ENCODE measurements around the gene SDC4. TPM values are rescaled to one million over a fixed set of nuclear protein-coding genes. Genes with fewer than 3 reads are reported as not detected.

The SDC4 gene
- polyA plus RNA-seq, 1 of the 3 experiments (the other 2 are of a cell fraction) = 131 TPM

- ChIA-PET POLR2A (no interaction called here), CTCF (interaction anchor here (0.8 to 8.1 kb wide), 6 partner anchors 8 to 466 kb away, joined by 3 to 100 read pairs (median 5); no protein-coding TSS in a partner anchor)
- Histone ChIP-seq H3K36me3 (replicated peaks in 1 of 2; ENCODE audit: control insufficient read depth in 1 of 2, insufficient read depth in 2 of 2, low read length in 1 of 2) (no peaks in the 10 kb centered on the region), H2AFZ (ENCODE audit: low read depth) (no peak overlapping the region), H3K4me3 (ENCODE audit: low read depth in 2 of 2, low read length in 1 of 2) (no peak overlapping the region), H4K20me1 (ENCODE audit: insufficient read depth) (no peaks in the 10 kb centered on the region), H3K79me2 (ENCODE audit: insufficient read depth) (no peaks in the 10 kb centered on the region), H3K4me2 (no peak overlapping the region), H3F3A (replicated peaks; ENCODE audit: insufficient read depth) (no peaks in the 10 kb centered on the region), H3K9me2 (no peaks in the 10 kb centered on the region), H3K27ac (ENCODE audit: low read depth in 2 of 2, low read length in 1 of 2) (no peak overlapping the region), H3K27me3 (ENCODE audit: insufficient read depth) (no peaks in the 10 kb centered on the region; the same call in 1 of the 2 replicates), H3K9me3 (no peaks in the 10 kb centered on the region), H3K4me1 (ENCODE audit: control insufficient read depth in 1 of 2, insufficient read depth in 2 of 2, low read depth in 1 of 2, low read length in 1 of 2) (peaks cover 0 to 2% of the 10 kb centered on the region in 2 experiments; a peak in 2 of 4 replicates), H3K9ac (no peak overlapping the region)
- WGBS (ENCODE audit: low lambda C conversion rate) = 73% methylated on average over 35 of the region's 43 CpGs
- no peak for DNase-seq
- TF ChIP-seq ZBTB33 (IDR thresholded peaks at IDR 0.05; ENCODE audit: borderline replicate concordance, low read depth) (no peak), ELF1 (IDR thresholded peaks at IDR 0.05) (no peak), TAF1 (IDR thresholded peaks at IDR 0.05; ENCODE audit: borderline replicate concordance, low read depth, low read length) (no peak), IRF3 (IDR thresholded peaks at IDR 0.05; ENCODE audit: low read depth, low read length) (no peak)
Observed at GRCh38 chr20:45304464-45304999, 43.7 kb downstream of the SDC4 start.

- ChIA-PET CTCF (interaction anchor here (0.6 to 8.1 kb wide), 10 partner anchors 8 to 467 kb away, joined by 3 to 100 read pairs (median 4); no protein-coding TSS in a partner anchor), POLR2A (interaction anchor here (1.8 kb wide), 1 partner anchor 10 kb away, joined by 5 read pairs; no protein-coding TSS in a partner anchor)
- no peak overlapping the region for H3K27ac ChIP-seq (ENCODE audit: low read depth in 2 of 2, low read length in 1 of 2)
- H3K36me3 ChIP-seq (replicated peaks in 1 of 2; ENCODE audit: control insufficient read depth in 1 of 2, insufficient read depth in 2 of 2, low read length in 1 of 2) = no peaks in the 10 kb centered on the region
- H3K4me2 ChIP-seq = no peak overlapping the region
- no peaks in the 10 kb centered on the region for H3K9me2 ChIP-seq
- no peak overlapping the region for H3K9ac ChIP-seq
- no peak overlapping the region for H2AFZ ChIP-seq (ENCODE audit: low read depth)
- no peaks in the 10 kb centered on the region for H3K9me3 ChIP-seq
- no peaks in the 10 kb centered on the region for H4K20me1 ChIP-seq (ENCODE audit: insufficient read depth)
- whole genome bisulfite sequencing (ENCODE audit: low lambda C conversion rate) = 72% methylated on average over 39 of the region's 47 CpGs
- peaks cover 0 to 2% of the 10 kb centered on the region in 2 experiments; a peak in 2 of 4 replicates for H3K4me1 ChIP-seq (ENCODE audit: control insufficient read depth in 1 of 2, insufficient read depth in 2 of 2, low read depth in 1 of 2, low read length in 1 of 2)
- H3F3A ChIP-seq (replicated peaks; ENCODE audit: insufficient read depth) = no peaks in the 10 kb centered on the region
- no peaks in the 10 kb centered on the region for H3K79me2 ChIP-seq (ENCODE audit: insufficient read depth)
- no peak overlapping the region for H3K4me3 ChIP-seq (ENCODE audit: low read depth in 2 of 2, low read length in 1 of 2)
- no peaks in the 10 kb centered on the region; the same call in 1 of the 2 replicates for H3K27me3 ChIP-seq (ENCODE audit: insufficient read depth)
- no peak for DNase-seq
- no peak for TF ChIP-seq MXI1 (IDR thresholded peaks at IDR 0.05; ENCODE audit: low read depth, low read length)
- no peak for TF ChIP-seq ELF1 (IDR thresholded peaks at IDR 0.05)
- no peak for TF ChIP-seq CHD2 (IDR thresholded peaks at IDR 0.05; ENCODE audit: low read length, partially characterized antibody)
- TF ChIP-seq TEAD4 (IDR thresholded peaks at IDR 0.05; ENCODE audit: borderline replicate concordance, insufficient read depth) = no peak
- no peak for TF ChIP-seq FOXJ3 (CRISPR knock-in tag; IDR thresholded peaks at IDR 0.05)
- TF ChIP-seq RCOR1 (IDR thresholded peaks at IDR 0.05; ENCODE audit: low read length) = no peak
- TF ChIP-seq TAF1 (IDR thresholded peaks at IDR 0.05; ENCODE audit: borderline replicate concordance, low read depth, low read length) = no peak
- TF ChIP-seq USF1 (IDR thresholded peaks at IDR 0.05; ENCODE audit: borderline replicate concordance, low read depth) = no peak
- no peak for TF ChIP-seq NFIC (IDR thresholded peaks at IDR 0.05; ENCODE audit: borderline replicate concordance)
- TF ChIP-seq JUND (IDR thresholded peaks at IDR 0.05) = no peak
- no peak for TF ChIP-seq PBX3 (IDR thresholded peaks at IDR 0.05)
- TF ChIP-seq NRF1 (IDR thresholded peaks at IDR 0.05; ENCODE audit: low read depth, low read length) = no peak
- TF ChIP-seq POLR2AphosphoS5 (IDR thresholded peaks at IDR 0.05; ENCODE audit: low read depth, low read length) = no peak
- TF ChIP-seq SIN3A (IDR thresholded peaks at IDR 0.05; ENCODE audit: borderline replicate concordance, low read depth, low read length) = no peak
- no peak for TF ChIP-seq GABPA (IDR thresholded peaks at IDR 0.05; ENCODE audit: low read depth)
- TF ChIP-seq RFX5 (IDR thresholded peaks at IDR 0.05; ENCODE audit: low read length) = no peak
- TF ChIP-seq MAX (IDR thresholded peaks at IDR 0.05; ENCODE audit: low read depth) = no peak
Observed at GRCh38 chr20:45303586-45304463, 44.4 kb downstream of the SDC4 start.
